Stomach (tissue), 9 donors: Measurements from ENCODE around the gene PTPRD. TPM values are rescaled to one million over a fixed set of nuclear protein-coding genes. Genes with fewer than 3 reads are reported as not detected.

Experiments used
- DNase-seq, 2 donors: peaks; one replicate each; pipeline versions ENCODE4 v3.0.0 to v3.0.0-alpha.2; 2013 to 2019
- H3K27ac ChIP-seq, 5 donors: fragments of 200-600 bp in 4 of 5; sonication (generic) in 4 of 5; one replicate each; pipeline ENCODE4 v1.5.1; 2013 to 2019; ENCODE audit warnings: mild to moderate bottlenecking in 1 of 5, moderate library complexity in 1 of 5
- H3K27me3 ChIP-seq, 3 donors: fragments of 200-600 bp; sonication (generic); one replicate each; pipeline ENCODE4 v1.5.1; 2017 to 2019; ENCODE audit warnings: mixed run types in 1 of 3
- H3K36me3 ChIP-seq, 4 donors: fragments of 200-600 bp; sonication (generic); 1 replicate in 3 of 4; 2 replicates in 1 of 4; pipeline ENCODE4 v1.5.1; 2016 to 2019
- H3K4me1 ChIP-seq, 4 donors: fragments of 200-600 bp; sonication (generic); one replicate each; pipeline ENCODE4 v1.5.1; 2016 to 2019
- H3K4me3 ChIP-seq, 4 donors: fragments of 200-600 bp; sonication (generic) in 3 of 4; one replicate each; pipeline ENCODE4 v1.5.1; 2016 to 2019; ENCODE audit warnings: mild to moderate bottlenecking in 1 of 4
- H3K9me3 ChIP-seq, 4 donors: fragments of 200-600 bp; sonication (generic); one replicate each; pipeline ENCODE4 v1.5.1; 2016 to 2019
- EP300 ChIP-seq: sonication (generic); formaldehyde crosslinking; IDR thresholded peaks from one replicate; pipeline ENCODE4 v1.6.1; 2017; ENCODE audit warnings: antibody characterized with exemption
- POLR2A ChIP-seq, 4 donors: fragments of 450-650 bp; IDR thresholded peaks; one replicate each; pipeline ENCODE4 v1.6.1; 2016; ENCODE audit warnings: antibody characterized with exemption in 4 of 4, control low read depth in 2 of 4, mild to moderate bottlenecking in 1 of 4, moderate library complexity in 1 of 4
- POLR2AphosphoS5 ChIP-seq, 3 donors: sonication (generic); formaldehyde crosslinking; IDR thresholded peaks; one replicate each; pipeline ENCODE4 v1.6.1; 2016; ENCODE audit warnings: antibody characterized with exemption in 3 of 3
- WGBS, 5 donors: extraction: QIAGEN DNeasy Blood & Tissue Kit in 3 of 5; methylation state at CpG; one replicate each; pipeline versions ENCODE4 v1.1.5 to v1.1.7; 2013 to 2018; 5-methylcytosine and 5-hydroxymethylcytosine counted together
- intact Hi-C: fragments of 100-400 bp; cut with DNase I; formaldehyde crosslinking; loops from one replicate; pipeline ENCODE4 v1.15.1; 2023; ENCODE audit warnings: low total_unique reads
- polyA plus RNA-seq, 3 donors: library from polyadenylated mRNA; stranded (reverse); fragments of 200-250 nt; gene quantifications; one replicate each; pipeline ENCODE4 v1.2.3, GENCODE V29; 2013
- total RNA-seq, 5 donors: library from RNA; depleted of rRNA; stranded (reverse); fragments of >200 nt; gene quantifications; one replicate each; pipeline versions ENCODE4 v1.1.0 to v1.2.3, GENCODE V29; 2014 to 2016
- TF ChIP-seq, protein P1 (sequence below), 7 experiments: fragments of 450-650 bp in 4 of 7; fragments of 200-600 bp in 3 of 7; sonication (generic) in 3 of 7; IDR thresholded peaks; one replicate each; pipeline ENCODE4 v1.5.1; 2016 to 2019; ENCODE audit warnings: antibody characterized with exemption in 7 of 7, control low read depth in 2 of 7, mild to moderate bottlenecking in 1 of 7
- donor health status: healthy with polysubstance abuse.
- donor health status: Bipolar disorder and iron deficiency.
- donor health status: healthy.

Gene PTPRD
- total and polyA plus RNA-seq, 8 donors, result 0.12 to 53.1 (median 1.2) TPM

DNA sequence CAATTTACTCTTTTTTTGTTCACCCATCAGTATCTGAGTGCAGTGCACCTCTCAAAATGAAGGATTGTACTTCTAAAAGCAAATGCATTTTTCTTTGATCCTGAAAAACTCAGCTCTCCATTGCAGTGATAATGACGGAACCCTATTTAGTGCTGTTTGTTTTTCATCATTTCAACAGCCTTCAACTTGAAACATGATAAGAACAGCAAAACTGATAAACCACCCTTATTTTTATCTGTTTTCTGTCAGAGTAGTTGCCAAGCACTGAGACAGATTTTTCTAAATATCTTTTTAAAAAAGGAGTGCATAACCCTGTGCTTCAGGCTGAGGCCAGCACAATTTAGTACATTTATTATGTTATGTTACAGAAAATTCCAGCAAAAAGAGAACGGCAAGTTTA, 2263.4 kb downstream of the PTPRD start:
- H3K4me1 ChIP-seq, result peaks cover 0 to 5% (median 0%) of the 10 kb centered on the region in 4 donors
- intact Hi-C loops, result no loop called here
- peak in 1 of 2 donors; percentile 51 for DNase-seq
- H3K36me3 ChIP-seq, result no peaks in the 10 kb centered on the region
- no peaks in the 10 kb centered on the region for H3K27me3 ChIP-seq
- TF ChIP-seq EP300, result no peak
- no peak for TF ChIP-seq POLR2A (IDR thresholded peaks at IDR 0.05)
- H3K9me3 ChIP-seq, result no peaks in the 10 kb centered on the region
- no peak overlapping the region for H3K4me3 ChIP-seq
- no peak overlapping the region for H3K27ac ChIP-seq
- WGBS, 5 donors, result 41 to 56% (median 52%) methylated on average over 2 of the region's 2 CpGs

DNA sequence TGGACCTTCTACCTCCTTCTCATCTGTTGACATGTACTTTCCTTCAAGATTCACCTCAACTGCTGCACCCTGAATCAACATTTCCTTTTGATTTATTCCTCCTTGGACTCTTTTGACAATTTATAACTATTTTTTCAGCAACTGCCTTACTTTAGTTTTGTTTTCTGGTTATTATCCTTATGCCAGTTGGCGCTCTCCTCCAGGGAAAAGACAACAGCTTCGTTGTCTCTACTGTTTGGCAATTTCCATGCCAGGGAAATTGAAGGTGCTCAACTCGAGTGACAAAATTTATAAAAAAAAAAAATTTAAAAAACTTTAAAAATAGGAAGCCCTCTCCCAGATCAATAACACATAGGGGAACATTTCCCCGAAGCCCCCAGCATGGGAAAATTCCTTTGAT, 2264.0 kb downstream of the PTPRD start:
- intact Hi-C loops, result no loop called here
- TF ChIP-seq EP300, result no peak
- TF ChIP-seq, protein P1, sequence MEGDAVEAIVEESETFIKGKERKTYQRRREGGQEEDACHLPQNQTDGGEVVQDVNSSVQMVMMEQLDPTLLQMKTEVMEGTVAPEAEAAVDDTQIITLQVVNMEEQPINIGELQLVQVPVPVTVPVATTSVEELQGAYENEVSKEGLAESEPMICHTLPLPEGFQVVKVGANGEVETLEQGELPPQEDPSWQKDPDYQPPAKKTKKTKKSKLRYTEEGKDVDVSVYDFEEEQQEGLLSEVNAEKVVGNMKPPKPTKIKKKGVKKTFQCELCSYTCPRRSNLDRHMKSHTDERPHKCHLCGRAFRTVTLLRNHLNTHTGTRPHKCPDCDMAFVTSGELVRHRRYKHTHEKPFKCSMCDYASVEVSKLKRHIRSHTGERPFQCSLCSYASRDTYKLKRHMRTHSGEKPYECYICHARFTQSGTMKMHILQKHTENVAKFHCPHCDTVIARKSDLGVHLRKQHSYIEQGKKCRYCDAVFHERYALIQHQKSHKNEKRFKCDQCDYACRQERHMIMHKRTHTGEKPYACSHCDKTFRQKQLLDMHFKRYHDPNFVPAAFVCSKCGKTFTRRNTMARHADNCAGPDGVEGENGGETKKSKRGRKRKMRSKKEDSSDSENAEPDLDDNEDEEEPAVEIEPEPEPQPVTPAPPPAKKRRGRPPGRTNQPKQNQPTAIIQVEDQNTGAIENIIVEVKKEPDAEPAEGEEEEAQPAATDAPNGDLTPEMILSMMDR (IDR thresholded peaks at IDR 0.05), result no peak
- no peak for TF ChIP-seq POLR2AphosphoS5 (IDR thresholded peaks at IDR 0.05)
- no peak for TF ChIP-seq POLR2A (IDR thresholded peaks at IDR 0.05)
- WGBS, 5 donors, result 61 to 80% (median 61%) methylated on average over 4 of the region's 4 CpGs

DNA sequence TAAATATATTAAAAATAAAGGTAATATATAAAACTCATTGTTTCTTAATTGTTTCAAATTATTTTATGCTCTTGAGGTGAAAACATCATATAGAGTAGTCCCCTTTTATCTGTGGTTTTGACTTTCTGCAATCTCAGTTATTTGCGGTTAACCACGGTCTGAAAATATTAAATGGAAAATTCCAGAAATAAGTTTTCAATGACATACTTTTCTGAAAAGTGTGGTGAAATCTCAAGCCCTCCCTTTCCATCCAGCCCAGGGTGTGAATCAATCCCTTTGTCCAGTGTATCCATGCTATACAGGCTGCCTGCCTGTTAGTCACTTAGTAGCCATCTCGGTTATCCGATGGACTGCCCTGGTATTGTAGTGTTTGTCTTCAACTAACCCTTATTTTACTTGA, 2266.5 kb downstream of the PTPRD start:
- no peaks in the 10 kb centered on the region for H3K9me3 ChIP-seq
- WGBS, 5 donors, result 93 to 99% (median 94%) methylated on average over 4 of the region's 4 CpGs
- no peak for DNase-seq
- H3K4me1 ChIP-seq, result peaks cover 0 to 5% (median 0%) of the 10 kb centered on the region in 4 donors
- intact Hi-C loops, result no loop called here
- TF ChIP-seq POLR2AphosphoS5 (IDR thresholded peaks at IDR 0.05), result no peak
- no peak for TF ChIP-seq EP300
- TF ChIP-seq POLR2A (IDR thresholded peaks at IDR 0.05), result no peak
- TF ChIP-seq, protein P1 (IDR thresholded peaks at IDR 0.05), result no peak
- H3K4me3 ChIP-seq, result no peak overlapping the region
- no peaks in the 10 kb centered on the region for H3K36me3 ChIP-seq
- H3K27me3 ChIP-seq, result no peaks in the 10 kb centered on the region
- no peak overlapping the region for H3K27ac ChIP-seq

More for the DNA sequence above, 2264.0 kb downstream of the PTPRD start:
- no peak overlapping the region for H3K4me3 ChIP-seq
- H3K9me3 ChIP-seq, result no peaks in the 10 kb centered on the region
- no peak for DNase-seq
- no peak overlapping the region for H3K27ac ChIP-seq
- peaks cover 0 to 5% (median 0%) of the 10 kb centered on the region in 4 donors for H3K4me1 ChIP-seq
- no peaks in the 10 kb centered on the region for H3K27me3 ChIP-seq
- no peaks in the 10 kb centered on the region for H3K36me3 ChIP-seq

DNA sequence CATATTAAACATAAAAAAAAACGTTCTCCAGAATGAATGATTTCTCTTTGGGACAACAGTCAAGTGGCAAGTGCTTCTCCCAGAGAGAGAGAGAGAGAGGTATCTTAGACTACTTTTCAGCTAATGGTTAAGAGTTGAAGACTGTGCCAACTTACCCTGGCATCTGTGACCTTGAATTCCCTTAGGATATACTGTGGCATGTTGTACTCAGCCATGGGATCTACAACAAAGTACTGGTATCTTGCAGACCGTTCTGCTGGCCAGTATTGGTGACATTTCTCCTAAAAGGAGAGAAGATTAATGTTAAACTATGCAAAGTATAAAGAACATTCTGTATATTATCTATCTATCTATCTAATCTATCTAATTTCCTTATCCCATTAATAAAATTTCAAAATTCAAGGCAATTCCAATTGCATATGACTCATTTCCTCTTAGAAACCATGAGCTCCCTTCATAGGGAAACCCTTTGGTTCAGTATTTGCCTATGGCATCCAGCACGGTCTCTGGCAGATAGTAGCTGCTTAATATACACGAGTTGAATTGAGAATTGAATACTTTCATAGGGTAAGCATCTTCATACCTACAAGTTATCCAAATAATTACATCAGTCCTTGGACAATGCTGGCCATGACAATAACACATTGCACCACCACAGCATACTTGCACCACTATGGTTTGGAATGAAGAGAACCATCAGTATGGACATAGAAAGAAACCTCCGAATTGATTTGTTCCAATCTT, 2273.9 kb downstream of the PTPRD start:
- no peak for TF ChIP-seq POLR2AphosphoS5 (IDR thresholded peaks at IDR 0.05)
- TF ChIP-seq, protein P1 (IDR thresholded peaks at IDR 0.05), result no peak
- TF ChIP-seq POLR2A (IDR thresholded peaks at IDR 0.05), result no peak
- no peak for TF ChIP-seq EP300
- intact Hi-C loops, result no loop called here
- no peak for DNase-seq
- Histone ChIP-seq H3K4me1 (peaks cover 11 to 23% (median 16%) of the 10 kb centered on the region in 4 donors), H3K27ac (peak overlapping the region in 1 of 5 donors; percentile 4), H3K36me3 (no peaks in the 10 kb centered on the region), H3K4me3 (no peak overlapping the region), H3K9me3 (no peaks in the 10 kb centered on the region), H3K27me3 (no peaks in the 10 kb centered on the region)
- 55 to 66% (median 63%) methylated on average over 5 of the region's 5 CpGs for WGBS, 5 donors
